GM19351 (cell line): ENCODE data around the gene ITGAD.
A peak's percentile ranks its signal among the peaks of the same experiment; 100 is the strongest.

Source experiments
- ATAC-seq: cut with Tn5 transposase; IDR thresholded peaks from one replicate; pipeline ENCODE4 v1.9.1; 2021; ENCODE audit warnings: mild to moderate bottlenecking, moderate library complexity; ENCODE audit not compliant: unreplicated experiment

Gene ITGAD

GRCh38 chr16:31458844-31459686 lies 65.9 kb downstream of the ITGAD start, which contains the start of gene ARMC5:
ARMC5 (plus strand) TSS chr16:31459501; CDS start chr16:31459525, 24 bp downstream.
- peak; percentile 65 for ATAC-seq

DNA sequence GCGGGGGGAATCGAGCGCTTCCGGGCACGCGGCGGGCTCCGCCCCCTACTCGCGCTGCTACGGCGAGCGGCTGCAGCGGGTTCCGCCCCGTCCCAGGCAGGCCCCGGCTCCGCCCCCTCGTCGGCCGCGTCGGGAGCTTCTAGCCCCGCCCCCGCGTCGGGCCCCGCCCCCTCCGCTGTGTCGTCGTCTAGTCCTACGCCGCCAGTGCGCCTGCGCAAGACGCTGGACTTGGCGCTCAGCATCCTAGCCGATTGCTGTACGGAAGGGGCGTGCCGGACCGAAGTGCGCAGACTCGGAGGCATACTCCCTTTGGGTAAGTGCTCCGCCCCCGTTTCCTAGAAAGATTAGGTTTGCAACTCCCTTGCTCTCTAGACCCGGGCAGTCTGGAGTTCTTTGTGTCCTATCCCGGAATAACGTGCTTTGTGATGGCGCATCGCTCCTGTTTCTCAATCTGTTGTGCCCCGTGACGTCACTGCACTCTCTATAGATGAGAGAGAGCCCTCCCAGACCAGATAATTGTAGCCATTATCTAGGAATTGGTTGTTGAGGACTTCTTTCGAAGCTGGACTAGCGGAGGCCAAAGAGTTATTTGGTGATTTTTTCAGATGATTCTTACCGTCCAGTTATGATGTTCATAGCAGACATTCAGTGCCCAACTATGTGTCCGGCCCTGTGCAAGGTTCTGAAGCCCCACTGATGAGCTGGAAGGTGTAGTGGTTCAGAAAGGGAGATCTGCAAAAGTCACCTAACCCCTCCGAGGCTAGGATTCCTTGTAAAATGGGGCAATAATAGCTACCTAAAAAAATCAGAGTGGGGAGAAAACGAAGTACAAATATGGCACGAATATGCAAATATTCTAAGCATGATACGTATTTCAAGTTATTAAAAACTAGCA lies 66.8 kb downstream of the ITGAD start:
- peak; percentile 61 for ATAC-seq

- ATAC-seq: no peak
Observed at GRCh38 chr16:31460582-31461002, 67.5 kb downstream of the ITGAD start.

DNA sequence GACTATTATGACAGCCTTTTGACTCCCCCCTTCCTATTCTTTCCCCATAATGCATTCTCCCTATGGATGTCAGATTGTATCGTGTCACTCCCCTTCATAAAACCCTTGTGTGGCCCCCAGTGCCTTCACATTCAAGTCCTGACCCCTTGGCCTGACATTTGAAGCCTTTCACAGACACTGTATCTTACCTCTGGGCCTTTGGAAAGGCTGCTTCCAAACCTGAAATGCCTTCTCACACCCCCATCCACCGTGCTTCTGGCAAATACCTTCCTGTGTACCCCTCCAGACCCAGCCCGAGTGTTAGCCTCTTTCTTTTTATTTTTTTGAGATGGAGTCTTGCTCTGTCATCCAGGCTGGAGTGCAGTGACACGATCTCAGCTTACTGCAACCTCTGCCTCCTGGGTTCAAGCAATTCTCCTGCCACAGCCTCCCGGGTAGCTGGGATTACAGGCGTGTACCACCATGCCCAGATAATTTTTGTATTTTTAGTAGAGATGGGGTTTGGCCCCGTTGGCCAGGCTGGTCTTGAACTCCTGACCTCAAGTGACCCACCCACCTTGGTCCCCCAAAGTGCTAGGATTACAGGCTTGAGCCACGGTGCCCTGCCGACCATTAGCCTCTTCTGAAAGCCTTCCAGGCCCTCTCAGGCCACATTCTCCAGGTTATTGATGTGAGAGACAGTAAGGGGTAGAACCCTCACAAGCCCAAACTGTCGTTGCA lies 68.2 kb downstream of the ITGAD start:
- ATAC-seq: no peak

GRCh38 chr16:31461921-31462804 lies 69.0 kb downstream of the ITGAD start:
- ATAC-seq: no peak

GRCh38 chr16:31464348-31464769 lies 71.2 kb downstream of the ITGAD start:
- ATAC-seq: no peak

DNA sequence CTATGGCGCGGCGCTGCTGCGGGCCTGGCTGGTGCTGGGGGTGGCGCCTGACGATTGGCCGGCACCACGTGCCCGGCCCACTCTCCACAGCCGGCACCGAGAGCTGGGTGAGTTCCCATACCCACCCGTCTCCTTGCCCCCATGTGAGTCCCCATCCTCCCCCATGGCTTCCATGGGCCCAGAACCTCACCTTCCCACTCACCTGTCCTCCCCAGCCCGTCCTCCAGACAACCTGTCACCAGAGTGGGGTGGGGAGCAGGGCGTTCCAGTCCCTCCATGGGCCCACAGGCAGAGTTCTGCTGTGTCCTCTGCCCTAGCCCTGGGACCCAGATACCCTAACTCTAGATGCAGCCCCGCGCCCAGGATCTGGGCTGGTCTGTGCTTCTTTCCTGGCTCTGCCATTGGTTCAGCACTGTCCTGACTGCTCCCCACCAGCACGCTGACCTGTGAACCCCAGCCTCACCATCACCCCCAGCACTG lies 71.7 kb downstream of the ITGAD start:
- ATAC-seq: no peak

DNA sequence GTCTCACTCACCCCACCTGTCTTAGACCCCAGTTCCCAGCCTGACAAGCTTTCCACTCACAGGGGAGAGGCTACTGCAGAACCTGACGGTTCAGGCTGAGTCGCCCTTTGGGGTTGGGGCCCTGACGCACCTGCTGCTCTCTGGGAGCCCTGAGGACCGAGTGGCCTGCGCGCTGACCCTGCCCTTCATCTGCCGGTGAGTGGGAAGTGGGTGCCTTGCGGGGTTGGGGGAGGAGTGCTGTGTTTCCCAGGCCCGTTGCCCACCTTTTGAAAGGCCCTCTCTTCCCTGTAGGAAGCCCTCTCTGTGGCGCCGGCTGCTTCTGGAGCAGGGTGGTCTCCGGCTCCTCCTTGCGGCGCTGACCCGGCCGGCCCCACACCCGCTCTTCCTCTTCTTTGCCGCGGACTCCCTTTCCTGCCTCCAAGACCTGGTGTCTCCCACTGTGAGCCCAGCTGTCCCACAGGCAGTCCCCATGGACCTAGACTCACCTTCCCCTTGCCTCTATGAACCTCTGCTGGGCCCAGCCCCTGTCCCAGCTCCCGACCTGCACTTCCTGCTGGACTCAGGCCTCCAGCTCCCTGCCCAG lies 72.7 kb downstream of the ITGAD start:
- ATAC-seq: no peak

DNA sequence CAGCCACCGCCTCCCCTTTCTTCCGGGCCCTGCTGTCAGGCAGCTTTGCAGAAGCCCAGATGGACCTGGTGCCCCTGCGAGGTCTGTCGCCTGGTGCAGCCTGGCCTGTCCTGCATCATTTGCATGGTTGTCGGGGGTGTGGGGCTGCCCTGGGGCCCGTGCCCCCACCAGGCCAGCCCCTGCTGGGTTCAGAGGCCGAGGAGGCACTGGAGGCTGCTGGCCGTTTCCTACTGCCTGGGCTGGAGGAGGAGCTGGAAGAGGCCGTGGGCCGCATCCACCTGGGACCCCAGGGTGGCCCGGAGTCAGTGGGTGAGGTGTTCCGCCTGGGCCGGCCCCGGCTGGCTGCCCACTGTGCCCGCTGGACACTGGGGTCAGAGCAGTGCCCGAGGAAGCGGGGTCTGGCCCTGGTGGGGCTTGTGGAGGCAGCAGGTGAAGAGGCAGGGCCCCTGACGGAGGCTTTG lies 73.3 kb downstream of the ITGAD start:
- ATAC-seq: no peak

DNA sequence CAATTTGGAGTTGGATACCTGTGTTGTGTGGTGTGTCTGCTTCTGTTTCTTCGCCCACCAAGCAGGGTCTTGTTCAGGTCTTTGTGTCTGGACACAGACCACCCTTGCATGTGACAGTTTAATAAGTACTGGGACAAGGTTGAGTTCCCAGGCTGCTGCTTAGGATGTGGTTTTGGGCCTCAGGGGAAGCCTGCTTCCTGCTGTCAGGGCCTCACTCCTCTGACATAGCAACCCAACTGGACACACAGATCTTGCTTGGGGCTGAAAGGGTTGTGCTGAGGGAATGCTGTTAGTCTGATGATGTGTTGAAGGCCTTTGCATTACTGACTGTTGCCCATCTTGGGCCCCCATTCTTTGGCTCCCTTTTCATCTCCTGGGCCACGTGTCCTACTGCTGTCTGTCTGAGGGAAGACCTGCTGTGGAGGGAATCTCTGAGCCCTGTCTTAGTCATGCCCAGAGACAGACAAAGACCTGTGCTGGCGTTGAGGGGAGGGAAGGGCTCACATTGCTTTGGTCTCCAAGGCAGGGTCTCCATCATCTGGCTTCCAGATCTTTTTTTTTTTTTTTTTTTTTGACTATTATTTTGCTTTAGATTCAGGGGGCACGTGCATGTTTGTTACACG lies 74.1 kb downstream of the ITGAD start:
- ATAC-seq: no peak

- no peak for ATAC-seq
Observed at GRCh38 chr16:31467858-31468257, 74.7 kb downstream of the ITGAD start.

- no peak for ATAC-seq
Observed at GRCh38 chr16:31470615-31471014, 77.5 kb downstream of the ITGAD start.

- no peak for ATAC-seq
Observed at GRCh38 chr16:31471241-31471874, 78.2 kb downstream of the ITGAD start.

DNA sequence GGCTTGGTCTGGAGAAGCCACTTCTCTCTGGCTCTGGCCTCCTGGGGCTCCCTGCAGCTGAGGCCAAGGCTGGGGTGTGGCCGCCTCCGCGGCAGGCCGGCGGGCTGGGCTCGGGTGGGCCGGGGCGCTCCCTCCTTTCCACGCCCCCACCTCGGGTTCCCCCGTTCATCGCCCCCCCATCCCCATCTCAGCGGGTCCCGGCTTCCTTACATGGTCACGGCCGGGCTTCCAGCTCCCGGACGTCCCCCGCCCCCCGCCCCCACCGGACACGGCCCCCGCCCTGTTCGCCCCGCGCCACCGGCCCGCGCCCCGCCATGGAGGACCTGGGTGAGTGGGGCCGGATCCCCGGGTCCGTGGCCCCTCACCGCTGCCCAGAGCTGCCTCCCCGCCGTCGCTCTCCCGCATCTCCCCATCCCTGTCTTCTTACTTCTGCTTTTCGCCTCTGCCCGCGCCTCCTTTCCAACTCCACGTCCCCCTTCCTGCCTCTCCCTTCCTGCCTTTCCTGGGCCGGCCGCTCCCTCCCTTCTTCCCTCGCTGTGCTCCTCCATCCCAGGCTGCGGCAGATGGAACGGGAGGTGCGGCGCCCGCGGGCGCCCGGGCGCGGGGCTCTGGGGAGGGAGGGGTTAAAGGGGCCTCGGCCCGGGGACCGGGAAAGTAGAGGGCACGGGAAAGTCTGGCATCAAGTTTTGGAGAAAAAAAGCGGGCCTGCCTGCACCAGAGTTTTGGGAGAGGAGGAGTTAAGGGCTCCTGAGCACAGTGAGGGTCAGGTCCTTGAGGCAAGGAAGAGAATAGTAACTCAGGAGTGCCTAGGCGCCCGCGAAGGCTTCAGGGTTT lies 79.0 kb downstream of the ITGAD start, which contains the start of gene TGFB1I1:
Gene TGFB1I1 (plus strand): TSS at position 278 of the 834 bp plus-strand sequence. CDS start 37 bp downstream, at position 315.
- no peak for ATAC-seq

GRCh38 chr16:31472709-31473203 lies 79.6 kb downstream of the ITGAD start:
- ATAC-seq: no peak

- no peak for ATAC-seq
Observed at GRCh38 chr16:31473264-31473984, 80.3 kb downstream of the ITGAD start.
